NCI-H1417 (cell line): Measurements from ENCODE around the gene TRIM4.
"Not testable (repeated sequence)": the region's sequence is repeated elsewhere in the genome, so short reads cannot be mapped to it uniquely, and the experiment has no call there.

ENCODE experiments used
- DNase-seq, 3 experiments: peaks; one replicate each; lab custom pipeline; 2025; lab: John Stamatoyannopoulos, UW

The TRIM4 gene, protein sequence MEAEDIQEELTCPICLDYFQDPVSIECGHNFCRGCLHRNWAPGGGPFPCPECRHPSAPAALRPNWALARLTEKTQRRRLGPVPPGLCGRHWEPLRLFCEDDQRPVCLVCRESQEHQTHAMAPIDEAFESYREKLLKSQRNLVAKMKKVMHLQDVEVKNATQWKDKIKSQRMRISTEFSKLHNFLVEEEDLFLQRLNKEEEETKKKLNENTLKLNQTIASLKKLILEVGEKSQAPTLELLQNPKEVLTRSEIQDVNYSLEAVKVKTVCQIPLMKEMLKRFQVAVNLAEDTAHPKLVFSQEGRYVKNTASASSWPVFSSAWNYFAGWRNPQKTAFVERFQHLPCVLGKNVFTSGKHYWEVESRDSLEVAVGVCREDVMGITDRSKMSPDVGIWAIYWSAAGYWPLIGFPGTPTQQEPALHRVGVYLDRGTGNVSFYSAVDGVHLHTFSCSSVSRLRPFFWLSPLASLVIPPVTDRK

GRCh38 chr7:99918959-99919813, at the start of gene TRIM4:
TRIM4 (minus strand) TSS chr7:99919530; CDS start chr7:99919401, 129 bp downstream.
- peak; percentile 56 to 96 (median 92) for DNase-seq

GRCh38 chr7:99958564-99959227, 39.4 kb upstream of the TRIM4 start:
- no peak for DNase-seq

GRCh38 chr7:99955247-99955646, 35.9 kb upstream of the TRIM4 start:
- no peak for DNase-seq

- DNase-seq = not testable (repeated sequence)
Observed at GRCh38 chr7:99954643-99955042, 35.3 kb upstream of the TRIM4 start.

DNA sequence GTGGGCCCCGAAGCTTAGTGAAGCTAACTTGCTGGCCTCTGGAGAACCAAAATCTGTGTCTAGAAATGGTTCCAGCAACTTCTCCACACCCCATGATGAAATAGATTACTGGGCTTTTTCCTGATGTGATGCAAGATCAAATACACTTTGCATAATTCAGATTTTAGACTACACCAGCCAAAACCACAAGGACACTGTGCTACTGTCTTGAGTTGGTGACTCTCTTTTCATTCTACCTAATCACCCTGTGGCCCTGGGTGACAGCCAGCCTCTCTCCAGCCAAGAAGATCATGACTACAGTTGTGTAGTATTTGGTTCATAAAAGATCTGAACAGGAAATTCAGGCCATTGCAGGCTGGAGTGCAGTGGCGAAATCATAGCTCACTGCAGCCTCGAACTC, 34.3 kb upstream of the TRIM4 start:
- DNase-seq = no peak

GRCh38 chr7:99952649-99953048, 33.3 kb upstream of the TRIM4 start:
- not testable (repeated sequence) for DNase-seq

GRCh38 chr7:99950819-99951218, 31.5 kb upstream of the TRIM4 start:
- DNase-seq = not testable (repeated sequence)

DNA sequence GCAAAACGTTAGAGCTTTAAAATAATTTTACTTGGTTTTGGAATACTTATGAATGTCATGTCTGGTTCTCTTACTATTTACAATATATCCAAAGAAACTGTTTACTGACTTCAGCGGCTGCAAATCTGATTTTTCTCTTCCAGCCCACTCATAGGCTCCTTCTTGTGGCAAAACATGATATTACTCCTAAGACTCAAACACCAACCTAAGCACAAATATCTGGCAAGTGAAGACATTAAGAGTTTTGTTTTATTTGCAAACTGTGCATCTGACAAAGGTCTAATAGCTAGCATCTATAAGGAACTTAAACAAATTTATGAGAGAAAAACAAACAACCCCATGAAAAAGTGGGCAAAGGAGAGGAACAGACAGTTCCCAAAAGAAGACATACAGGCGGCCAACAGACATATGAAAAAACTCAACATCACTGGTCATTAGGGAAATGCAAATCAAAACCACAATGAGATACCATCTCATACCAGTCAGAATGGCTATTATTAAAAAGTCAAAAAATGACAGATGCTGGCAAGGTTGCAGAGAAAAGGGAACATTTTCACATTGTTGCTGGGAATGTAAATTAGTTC, 30.4 kb upstream of the TRIM4 start:
- DNase-seq = peak in 1 of 3 experiments; percentile 24

- no peak for DNase-seq
Observed at GRCh38 chr7:99947608-99948007, 28.3 kb upstream of the TRIM4 start.

GRCh38 chr7:99944497-99945070, 25.3 kb upstream of the TRIM4 start:
- no peak for DNase-seq

DNA sequence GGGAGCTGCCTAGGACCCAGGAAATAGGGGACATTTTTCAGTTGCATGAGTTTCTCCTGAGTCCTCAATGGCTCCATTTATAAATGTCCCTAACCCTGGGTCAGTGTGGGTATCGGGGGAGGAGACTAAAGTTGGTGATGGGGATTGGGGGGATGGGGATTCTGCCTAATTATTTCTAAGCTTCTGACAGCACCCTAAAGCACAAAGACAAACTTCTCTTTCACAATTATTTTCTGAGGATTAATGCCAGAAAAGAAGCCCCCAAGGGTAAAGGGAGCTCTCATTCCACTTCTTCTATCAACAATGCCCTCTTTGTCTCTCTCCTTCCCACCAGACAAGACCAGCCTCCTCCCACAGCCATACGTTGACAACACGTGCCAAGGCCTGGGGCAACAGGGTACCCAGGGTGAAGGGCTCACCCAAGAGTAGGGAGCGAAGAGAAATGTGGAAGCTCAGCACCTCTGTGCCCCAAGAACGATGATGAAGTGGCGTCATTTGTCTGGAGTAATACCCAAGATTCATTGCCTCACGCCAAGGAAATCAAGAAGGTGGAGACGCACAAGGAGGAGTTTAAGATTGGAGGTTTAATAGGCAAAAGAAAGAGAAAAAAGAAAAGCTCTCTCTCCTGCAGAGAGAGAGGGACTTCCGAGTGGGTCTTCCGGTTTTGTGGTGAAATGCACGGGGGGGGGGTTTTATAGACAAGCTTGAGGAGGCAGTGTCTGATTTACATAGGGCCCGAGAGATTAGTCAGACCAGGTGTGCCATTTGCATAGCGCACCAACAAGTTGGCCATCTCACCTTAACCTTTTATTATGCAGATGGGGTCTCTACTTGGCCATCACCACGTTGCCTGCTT, 24.5 kb upstream of the TRIM4 start:
- DNase-seq = peak in 2 of 3 experiments; percentile 11 to 22

DNA sequence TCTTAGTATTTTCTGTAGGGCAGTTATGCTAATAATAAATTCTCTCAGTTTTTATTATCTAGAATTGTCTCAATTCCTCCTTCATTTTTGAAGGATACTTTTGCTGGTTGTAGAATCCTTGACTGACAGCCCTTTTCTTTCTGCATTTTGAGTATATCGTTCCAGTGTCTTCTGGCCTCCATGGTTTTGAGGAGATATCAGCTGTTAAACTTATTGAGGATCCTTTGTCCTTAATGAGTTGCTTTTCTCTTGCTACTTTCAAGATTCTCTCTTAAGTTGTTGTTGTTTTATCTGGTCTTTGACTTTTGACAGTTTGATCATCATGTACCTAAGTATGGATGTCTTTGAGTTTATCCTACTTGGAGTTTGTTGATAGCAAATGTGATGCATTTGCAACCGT, 19.0 kb upstream of the TRIM4 start:
- no peak for DNase-seq

- not testable (repeated sequence) for DNase-seq
Observed at GRCh38 chr7:99935009-99935408, 15.7 kb upstream of the TRIM4 start.

DNA sequence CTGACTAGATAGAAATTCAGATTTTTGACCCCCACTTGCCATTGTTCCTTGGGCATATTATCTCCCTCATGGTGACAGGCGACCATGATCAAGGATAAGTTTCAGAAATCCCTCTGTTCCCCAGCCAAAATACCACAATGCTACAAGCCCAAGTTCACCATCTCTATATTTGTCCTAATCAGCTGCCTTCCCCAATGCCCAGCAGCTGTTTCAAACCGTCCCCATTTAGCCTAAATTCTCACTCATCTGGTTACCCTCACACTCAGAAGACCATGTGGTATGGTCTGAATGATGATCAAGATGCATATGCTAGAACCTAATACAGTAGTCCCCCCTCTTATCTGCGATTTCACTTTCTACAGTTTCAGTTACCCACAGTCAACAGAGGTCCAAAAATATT, 11.0 kb upstream of the TRIM4 start:
- DNase-seq = no peak

DNA sequence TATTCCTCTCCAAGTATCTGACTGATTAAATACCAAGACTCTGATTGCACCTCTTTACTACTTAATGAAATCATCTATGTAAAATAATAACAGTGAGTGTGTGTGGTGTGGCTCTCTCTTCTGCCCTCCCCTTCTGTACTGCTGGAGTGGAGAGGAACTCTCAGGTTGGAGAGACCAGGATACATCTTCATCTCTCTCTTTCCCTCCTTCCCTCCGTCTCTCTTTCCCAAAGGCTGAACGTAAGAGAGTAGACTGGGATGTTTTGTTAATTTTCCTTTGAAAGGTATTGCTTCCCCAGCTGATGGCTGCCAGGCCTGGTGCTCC, 10.4 kb upstream of the TRIM4 start:
- no peak for DNase-seq

DNA sequence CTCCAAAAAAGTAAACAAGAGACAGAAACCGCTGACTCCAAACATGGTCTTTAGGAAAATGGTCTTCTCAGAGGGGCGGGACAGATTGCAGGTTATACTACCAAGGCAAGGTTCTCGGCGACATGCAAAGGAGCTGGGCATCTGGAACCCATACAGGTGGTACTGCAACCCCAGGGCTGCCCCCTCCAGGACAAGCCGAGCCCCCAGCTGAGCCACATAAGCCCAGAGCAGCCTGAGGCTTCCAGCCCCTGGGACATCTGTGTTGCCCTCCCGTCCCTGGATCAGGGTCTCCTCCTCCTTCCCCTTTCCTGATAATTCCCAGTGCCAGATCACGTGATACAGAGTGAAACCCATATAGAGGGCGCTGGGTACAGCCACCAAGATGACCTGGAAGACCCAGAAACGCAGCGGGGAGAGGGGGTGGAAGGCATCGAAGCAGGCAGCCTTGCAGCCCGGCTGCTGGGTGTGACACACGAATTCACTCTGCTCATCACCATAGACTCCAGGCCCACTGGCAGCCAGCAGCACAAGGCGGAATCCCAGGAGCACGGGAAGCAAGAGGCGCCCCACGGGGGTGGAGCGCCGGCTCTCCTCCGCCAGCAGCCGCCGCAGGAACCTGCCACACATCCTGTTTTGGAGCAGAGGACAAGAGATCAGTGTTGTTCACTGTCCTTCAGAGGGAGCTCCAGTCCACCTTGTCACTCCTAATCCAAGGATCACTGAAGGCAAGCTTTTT, 9.8 kb upstream of the TRIM4 start, which contains the start of gene GJC3:
Gene GJC3, minus strand, starts transcription at position 627 of the 736 bp plus-strand sequence. Its CDS starts 0 bp downstream, at position 627.
- DNase-seq = peak in 2 of 3 experiments; percentile 66 to 85

GRCh38 chr7:99928188-99928587, 8.9 kb upstream of the TRIM4 start:
- no peak for DNase-seq

DNA sequence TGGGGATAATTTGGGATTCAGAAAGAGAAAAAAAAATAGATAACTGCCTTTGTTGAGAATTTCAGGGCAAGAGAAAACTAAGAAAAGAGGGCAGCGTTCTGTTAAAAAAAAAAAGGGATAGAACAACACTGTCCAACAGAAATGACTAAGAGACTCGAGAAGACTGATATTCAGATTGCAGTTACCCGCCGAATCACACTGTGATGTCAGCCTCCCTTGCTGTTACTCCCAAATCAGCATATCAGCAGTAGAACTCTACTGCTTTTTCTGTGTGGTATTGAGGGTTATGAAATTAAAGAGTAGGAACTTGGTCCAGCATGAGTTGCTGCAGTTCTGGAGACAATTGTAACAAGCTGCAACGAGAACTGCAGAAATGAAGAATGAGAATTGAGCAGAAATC, 8.2 kb upstream of the TRIM4 start:
- no peak for DNase-seq

DNA sequence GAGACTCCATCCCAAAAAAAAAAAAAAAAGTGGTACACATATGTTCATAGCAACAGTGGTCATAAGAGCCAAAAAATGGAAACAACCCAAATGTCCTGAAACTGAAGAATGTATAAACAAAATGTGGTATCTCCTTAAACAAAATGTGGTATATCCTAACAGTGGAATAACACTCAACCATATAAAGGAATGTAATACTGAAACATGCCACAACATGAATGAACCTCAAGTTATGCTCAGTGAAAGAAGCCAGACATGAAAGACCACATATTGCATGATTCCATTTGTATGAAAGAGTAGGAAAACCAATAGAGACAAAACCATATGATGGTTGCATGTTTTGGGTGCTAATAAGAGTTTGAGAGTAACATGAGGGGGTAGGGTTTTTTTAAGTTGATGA, 7.0 kb upstream of the TRIM4 start:
- no peak for DNase-seq

DNA sequence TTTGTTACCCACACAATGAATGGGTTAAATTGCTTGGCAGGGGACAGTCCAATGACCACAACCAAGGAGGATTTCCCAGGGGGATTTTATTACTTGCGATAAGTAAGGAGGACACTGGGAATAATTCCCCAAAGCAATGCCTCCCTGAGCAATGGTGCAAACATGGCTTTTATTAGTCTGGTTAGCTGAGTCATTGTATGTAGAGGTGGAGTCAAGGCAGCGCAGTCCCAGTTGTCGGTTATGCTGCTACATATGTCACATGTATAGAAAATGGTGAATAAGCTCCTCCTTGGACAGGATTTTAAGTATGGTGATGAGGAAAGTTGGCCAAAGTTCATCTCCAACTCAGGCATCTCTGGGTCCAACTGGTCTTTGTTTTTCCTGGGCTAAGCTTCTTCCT, 3.9 kb upstream of the TRIM4 start:
- no peak for DNase-seq
